Measurements from ENCODE around the gene PHLDB3.
"Not testable (repeated sequence)": the region's sequence is repeated elsewhere in the genome, so short reads cannot be mapped to it uniquely, and the experiment has no call there.

Gene PHLDB3

GRCh38 chr19:43522929-43523328 is 18.4 kb upstream of the PHLDB3 start:
- Histone ChIP-seq H3K27me3 (ENCODE audit: insufficient read depth, poor library complexity, severe bottlenecking) (no peaks in the 10 kb centered on the region), H3K27ac (replicated peaks) (no peak overlapping the region), H3K4me3 (replicated peaks; ENCODE audit: insufficient read depth, low read length) (no peak overlapping the region)
- no peak for DNase-seq (ENCODE audit: low read depth in 1 of 2, low spot score in 1 of 2)
- TF ChIP-seq SPI1 (IDR thresholded peaks at IDR 0.05; ENCODE audit: borderline replicate concordance, low read depth) = no peak
- no peak for TF ChIP-seq POLR2AphosphoS5 (IDR thresholded peaks at IDR 0.05; ENCODE audit: low read depth)
- TF ChIP-seq, protein P1, sequence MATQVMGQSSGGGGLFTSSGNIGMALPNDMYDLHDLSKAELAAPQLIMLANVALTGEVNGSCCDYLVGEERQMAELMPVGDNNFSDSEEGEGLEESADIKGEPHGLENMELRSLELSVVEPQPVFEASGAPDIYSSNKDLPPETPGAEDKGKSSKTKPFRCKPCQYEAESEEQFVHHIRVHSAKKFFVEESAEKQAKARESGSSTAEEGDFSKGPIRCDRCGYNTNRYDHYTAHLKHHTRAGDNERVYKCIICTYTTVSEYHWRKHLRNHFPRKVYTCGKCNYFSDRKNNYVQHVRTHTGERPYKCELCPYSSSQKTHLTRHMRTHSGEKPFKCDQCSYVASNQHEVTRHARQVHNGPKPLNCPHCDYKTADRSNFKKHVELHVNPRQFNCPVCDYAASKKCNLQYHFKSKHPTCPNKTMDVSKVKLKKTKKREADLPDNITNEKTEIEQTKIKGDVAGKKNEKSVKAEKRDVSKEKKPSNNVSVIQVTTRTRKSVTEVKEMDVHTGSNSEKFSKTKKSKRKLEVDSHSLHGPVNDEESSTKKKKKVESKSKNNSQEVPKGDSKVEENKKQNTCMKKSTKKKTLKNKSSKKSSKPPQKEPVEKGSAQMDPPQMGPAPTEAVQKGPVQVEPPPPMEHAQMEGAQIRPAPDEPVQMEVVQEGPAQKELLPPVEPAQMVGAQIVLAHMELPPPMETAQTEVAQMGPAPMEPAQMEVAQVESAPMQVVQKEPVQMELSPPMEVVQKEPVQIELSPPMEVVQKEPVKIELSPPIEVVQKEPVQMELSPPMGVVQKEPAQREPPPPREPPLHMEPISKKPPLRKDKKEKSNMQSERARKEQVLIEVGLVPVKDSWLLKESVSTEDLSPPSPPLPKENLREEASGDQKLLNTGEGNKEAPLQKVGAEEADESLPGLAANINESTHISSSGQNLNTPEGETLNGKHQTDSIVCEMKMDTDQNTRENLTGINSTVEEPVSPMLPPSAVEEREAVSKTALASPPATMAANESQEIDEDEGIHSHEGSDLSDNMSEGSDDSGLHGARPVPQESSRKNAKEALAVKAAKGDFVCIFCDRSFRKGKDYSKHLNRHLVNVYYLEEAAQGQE (IDR thresholded peaks at IDR 0.05; ENCODE audit: insufficient replicate concordance, low read depth) = no peak
- TF ChIP-seq GABPA (IDR thresholded peaks at IDR 0.05; ENCODE audit: low read depth) = no peak
- no peak for TF ChIP-seq CTCF (IDR thresholded peaks at IDR 0.05; ENCODE audit: insufficient read depth, low read length)

GRCh38 chr19:43519436-43520088 is 15.0 kb upstream of the PHLDB3 start:
- Histone ChIP-seq H3K4me3 (replicated peaks; ENCODE audit: insufficient read depth, low read length) (no peak overlapping the region), H3K27me3 (ENCODE audit: insufficient read depth, poor library complexity, severe bottlenecking) (no peaks in the 10 kb centered on the region), H3K27ac (replicated peaks) (no peak overlapping the region)
- TF ChIP-seq SPI1 (IDR thresholded peaks at IDR 0.05; ENCODE audit: borderline replicate concordance, low read depth) (no peak), CTCF (IDR thresholded peaks at IDR 0.05; ENCODE audit: insufficient read depth, low read length) (peak; percentile 78)
- DNase-seq (ENCODE audit: low read depth in 1 of 2, low spot score in 1 of 2) = peak; percentile 52 to 73

DNA sequence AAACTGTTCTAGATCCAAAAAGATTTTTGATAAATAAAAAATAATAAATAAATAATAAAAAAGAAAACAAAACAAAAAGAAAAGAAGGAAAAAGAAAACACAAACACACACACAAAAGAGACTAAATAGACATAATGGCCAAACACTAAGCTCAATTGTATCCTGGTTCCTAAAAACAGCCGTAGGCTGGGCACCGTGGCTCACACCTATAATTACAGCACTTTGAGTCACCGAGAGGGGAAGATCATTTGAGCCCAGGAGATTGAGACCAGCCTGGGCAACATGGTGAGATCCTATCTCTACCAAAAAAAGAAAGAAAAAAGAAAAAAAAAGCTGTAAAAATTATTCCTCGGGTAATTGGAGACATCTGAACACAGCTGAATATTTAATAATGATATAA is 13.5 kb upstream of the PHLDB3 start:
- no peak for DNase-seq (ENCODE audit: low read depth in 1 of 2, low spot score in 1 of 2)
- Histone ChIP-seq H3K27ac (replicated peaks) (no peak overlapping the region), H3K4me3 (replicated peaks; ENCODE audit: insufficient read depth, low read length) (no peak overlapping the region), H3K27me3 (ENCODE audit: insufficient read depth, poor library complexity, severe bottlenecking) (no peaks in the 10 kb centered on the region)
- TF ChIP-seq, protein P1 (IDR thresholded peaks at IDR 0.05; ENCODE audit: insufficient replicate concordance, low read depth) = no peak
- TF ChIP-seq GABPA (IDR thresholded peaks at IDR 0.05; ENCODE audit: low read depth) = no peak
- no peak for TF ChIP-seq POLR2AphosphoS5 (IDR thresholded peaks at IDR 0.05; ENCODE audit: low read depth)
- no peak for TF ChIP-seq SPI1 (IDR thresholded peaks at IDR 0.05; ENCODE audit: borderline replicate concordance, low read depth)
- no peak for TF ChIP-seq CTCF (IDR thresholded peaks at IDR 0.05; ENCODE audit: insufficient read depth, low read length)

GRCh38 chr19:43512399-43512798 is 7.9 kb upstream of the PHLDB3 start:
- DNase-seq (ENCODE audit: low read depth in 1 of 2, low spot score in 1 of 2); H3K4me3 ChIP-seq (replicated peaks; ENCODE audit: insufficient read depth, low read length); H3K27me3 ChIP-seq (ENCODE audit: insufficient read depth, poor library complexity, severe bottlenecking); H3K27ac ChIP-seq (replicated peaks): not testable (repeated sequence)

Measured in HL-60 (cell line).